ENCODE measurements around the gene TMCC2. TPM values are rescaled to one million over a fixed set of nuclear protein-coding genes. Genes with fewer than 3 reads are reported as not detected.

Gene TMCC2
- total RNA-seq, 4 donors from 2014 or later: 0.80 to 1.2 (median 1.1) TPM; not detected in 1

GRCh38 chr1:205241366-205242030 lies 13.8 kb downstream of the TMCC2 start:
- no peak overlapping the region for H3K27ac ChIP-seq
- no peak for TF ChIP-seq POLR2A (IDR thresholded peaks at IDR 0.05)
- no peak for TF ChIP-seq EP300 (IDR thresholded peaks at IDR 0.05; ENCODE audit: low read depth)
- TF ChIP-seq POLR2AphosphoS5 (IDR thresholded peaks at IDR 0.05): no peak
- TF ChIP-seq CTCF (IDR thresholded peaks at IDR 0.05): no peak
- in situ Hi-C loops (cut with MboI; ENCODE audit: low pct_ligation_motif_present in 1 of 4, low pct_unique_long_range_greater_than_20kb in 1 of 4, low sequenced_read_pairs in 3 of 4): loop anchor here in 1 of 4 donors (10.0 kb wide), 1 partner anchor 257 kb away; no protein-coding TSS in a partner anchor
- DNase-seq: no peak
- no peaks in the 10 kb centered on the region for H3K27me3 ChIP-seq
- no peaks in the 10 kb centered on the region for H3K9me3 ChIP-seq
- no peaks in the 10 kb centered on the region for H3K36me3 ChIP-seq
- intact Hi-C loops (cut with DNase I; ENCODE audit: low total_unique reads): no loop called here
- H3K4me1 ChIP-seq: no peaks in the 10 kb centered on the region
- WGBS, 2 donors (ENCODE audit: low coverage in 1 of 2): 95% methylated on average over 29 of the region's 36 CpGs; no CpG with 5 or more reads in 1 of the 2 donors
- no peak overlapping the region for H3K4me3 ChIP-seq

GRCh38 chr1:205243350-205244191 lies 15.8 kb downstream of the TMCC2 start:
- Histone ChIP-seq H3K27me3 (no peaks in the 10 kb centered on the region), H3K27ac (no peak overlapping the region), H3K9me3 (no peaks in the 10 kb centered on the region), H3K4me3 (no peak overlapping the region), H3K36me3 (no peaks in the 10 kb centered on the region), H3K4me1 (peaks cover 9 to 20% (median 13%) of the 10 kb centered on the region in 4 donors)
- intact Hi-C loops (cut with DNase I; ENCODE audit: low total_unique reads): no loop called here
- TF ChIP-seq POLR2A (IDR thresholded peaks at IDR 0.05): no peak
- no peak for TF ChIP-seq CTCF (IDR thresholded peaks at IDR 0.05)
- no peak for TF ChIP-seq POLR2AphosphoS5 (IDR thresholded peaks at IDR 0.05)
- no peak for TF ChIP-seq EP300 (IDR thresholded peaks at IDR 0.05; ENCODE audit: low read depth)
- DNase-seq: no peak
- in situ Hi-C loops (cut with MboI; ENCODE audit: low pct_ligation_motif_present in 1 of 4, low pct_unique_long_range_greater_than_20kb in 1 of 4, low sequenced_read_pairs in 3 of 4): loop anchor here in 1 of 4 donors (10.0 kb wide), 1 partner anchor 259 kb away; no protein-coding TSS in a partner anchor
- 87 to 93% methylated on average over 8 of the region's 8 CpGs for WGBS, 2 donors (ENCODE audit: low coverage in 1 of 2)

DNA sequence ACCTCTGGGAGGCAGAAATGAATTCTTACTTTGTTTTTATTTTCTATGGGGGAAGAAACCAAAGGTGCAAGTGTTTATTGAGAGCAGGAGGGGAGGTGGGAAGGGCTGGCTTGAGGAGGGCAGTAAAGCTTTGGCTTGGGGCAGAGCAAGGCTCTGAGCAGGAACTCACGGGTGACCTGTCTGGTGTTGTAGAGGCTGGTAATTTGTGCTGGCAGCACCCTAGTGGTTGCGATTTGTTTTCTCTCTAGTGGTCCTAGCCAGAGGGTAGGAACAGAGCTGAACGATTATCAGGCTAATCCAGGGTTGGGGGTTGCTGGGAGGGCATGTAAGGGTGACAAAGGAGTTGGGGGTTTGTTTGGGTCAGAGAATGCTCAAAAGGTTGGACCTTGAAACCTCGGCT lies 16.6 kb downstream of the TMCC2 start:
- Histone ChIP-seq H3K27me3 (no peaks in the 10 kb centered on the region), H3K36me3 (no peaks in the 10 kb centered on the region), H3K4me1 (peaks cover 17 to 28% (median 21%) of the 10 kb centered on the region in 4 donors), H3K9me3 (no peaks in the 10 kb centered on the region), H3K27ac (no peak overlapping the region), H3K4me3 (no peak overlapping the region)
- no peak for DNase-seq
- in situ Hi-C loops (cut with MboI; ENCODE audit: low pct_ligation_motif_present in 1 of 4, low pct_unique_long_range_greater_than_20kb in 1 of 4, low sequenced_read_pairs in 3 of 4): loop anchor here in 1 of 4 donors (10.0 kb wide), 1 partner anchor 260 kb away; no protein-coding TSS in a partner anchor
- intact Hi-C loops (cut with DNase I; ENCODE audit: low total_unique reads): no loop called here
- TF ChIP-seq CTCF (IDR thresholded peaks at IDR 0.05) (no peak), EP300 (IDR thresholded peaks at IDR 0.05; ENCODE audit: low read depth) (no peak), POLR2AphosphoS5 (IDR thresholded peaks at IDR 0.05) (no peak), POLR2A (IDR thresholded peaks at IDR 0.05) (no peak)
- 54 to 96% methylated on average over 3 to 4 of the region's 4 CpGs for WGBS, 2 donors (ENCODE audit: low coverage in 1 of 2)

DNA sequence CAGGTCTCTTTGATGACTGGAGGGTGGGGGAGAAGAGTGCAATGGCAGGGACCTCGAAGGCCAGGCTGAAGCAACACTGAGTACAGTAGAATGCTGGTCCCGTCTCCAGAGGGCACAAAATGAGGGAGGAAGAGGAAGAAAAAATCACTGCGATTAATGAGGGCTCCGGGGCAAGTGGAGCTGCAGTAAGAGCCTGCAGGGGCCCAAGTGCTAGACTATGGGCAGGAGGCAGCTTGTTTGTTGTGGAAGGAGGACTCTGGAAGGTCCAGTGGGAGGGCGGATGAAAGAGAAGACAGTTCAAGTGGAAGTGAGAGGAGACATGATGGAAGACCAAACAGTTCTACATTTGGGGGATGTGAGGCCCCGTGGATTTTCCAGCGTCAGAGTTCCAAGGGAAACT lies 17.4 kb downstream of the TMCC2 start:
- in situ Hi-C loops (cut with MboI; ENCODE audit: low pct_ligation_motif_present in 1 of 4, low pct_unique_long_range_greater_than_20kb in 1 of 4, low sequenced_read_pairs in 3 of 4) (loop anchor here in 1 of 4 donors (10.0 kb wide), 1 partner anchor 260 kb away; no protein-coding TSS in a partner anchor), intact Hi-C loops (cut with DNase I; ENCODE audit: low total_unique reads) (no loop called here)
- TF ChIP-seq POLR2AphosphoS5 (IDR thresholded peaks at IDR 0.05): no peak
- no peak overlapping the region for H3K27ac ChIP-seq
- no peak overlapping the region for H3K4me3 ChIP-seq
- no peaks in the 10 kb centered on the region for H3K36me3 ChIP-seq
- no peaks in the 10 kb centered on the region for H3K27me3 ChIP-seq
- DNase-seq: no peak
- H3K4me1 ChIP-seq: peaks cover 21 to 35% (median 27%) of the 10 kb centered on the region in 4 donors
- H3K9me3 ChIP-seq: no peaks in the 10 kb centered on the region
- WGBS, 2 donors (ENCODE audit: low coverage in 1 of 2): 78 to 92% methylated on average over 5 to 7 of the region's 7 CpGs

All from transverse colon (tissue), 4 donors.